Endothelial cell of umbilical vein (primary cell): Measurements from ENCODE around the gene LIN28B. TPM values are rescaled to one million over a fixed set of nuclear protein-coding genes. Genes with fewer than 3 reads are reported as not detected.

Experiments
- BruUV-seq: library from RNA; stranded (reverse); fragments of 400-500 nt; replicated peaks from 2 replicates; lab custom pipeline; 2021; lab: Mats Ljungman, UMichigan
- CTCF ChIA-PET: fragments of 300-600, 350-600 bp; sonication (Branson Sonifier 250); formaldehyde crosslinking; loops from one replicate; lab custom pipeline; 2021; ENCODE audit warnings: antibody characterized with exemption, inconsistent platforms; lab: Charles Lee
- POLR2A ChIA-PET: fragments of 300-600, 350-600 bp; sonication (Branson Sonifier 250); formaldehyde crosslinking; loops from one replicate; lab custom pipeline; 2021; ENCODE audit warnings: antibody characterized with exemption, inconsistent platforms; lab: Charles Lee
- DNase-seq: peaks from one replicate; pipeline ENCODE4 v3.0.0-alpha.2; 2011; ENCODE audit warnings: low read depth, low spot score
- FAIRE-seq: peaks from 2 replicates; lab custom pipeline; 2011; peaks lifted over from hg19 to GRCh38; lab: Jason Lieb, UNC
- H2AFZ ChIP-seq: 2 replicates; pipeline ENCODE4 v1.6.0; 2012; ENCODE audit warnings: low read depth, low read length, control low read depth, inconsistent platforms
- H3K27ac ChIP-seq: 2 replicates; pipeline ENCODE4 v1.5.1; 2011; ENCODE audit warnings: low read depth, mild to moderate bottlenecking, control low read depth, low read length, moderate library complexity; ENCODE audit not compliant: insufficient read depth
- H3K27me3 ChIP-seq, 2 experiments: 2 replicates each; pipeline versions ENCODE4 v1.6.0 to v1.6.1; 2011; ENCODE audit warnings: low read length in 2 of 2, mixed read lengths in 1 of 2; ENCODE audit not compliant: control insufficient read depth in 2 of 2, insufficient read depth in 2 of 2
- H3K36me3 ChIP-seq, 2 experiments: 2 replicates in 1 of 2; 3 replicates in 1 of 2; pipeline ENCODE4 v1.5.1; 2011; ENCODE audit warnings: low read length in 2 of 2, mild to moderate bottlenecking in 1 of 2, moderate library complexity in 1 of 2; ENCODE audit not compliant: control insufficient read depth in 2 of 2, insufficient read depth in 2 of 2; ENCODE audit errors: extremely low read depth in 1 of 2
- H3K4me1 ChIP-seq: 3 replicates; pipeline ENCODE4 v1.5.1; 2011; ENCODE audit warnings: mild to moderate bottlenecking, low read length; ENCODE audit not compliant: control insufficient read depth, insufficient read depth; ENCODE audit errors: extremely low read depth
- H3K4me2 ChIP-seq: 2 replicates; pipeline ENCODE4 v1.6.1; 2011; ENCODE audit warnings: low read length, control low read depth, mixed read lengths; ENCODE audit not compliant: insufficient read depth
- H3K4me3 ChIP-seq, 3 experiments: fragments of 200-600 bp in 1 of 3; sonication (generic), shearing (Covaris generic) in 1 of 3; replicated peaks in 1 of 3; 2 replicates each; pipeline ENCODE4 v1.5.1; 2011 to 2016; ENCODE audit warnings: control low read depth in 3 of 3, low read length in 3 of 3, mild to moderate bottlenecking in 2 of 3, inconsistent platforms in 1 of 3, low read depth in 1 of 3, moderate library complexity in 1 of 3; ENCODE audit not compliant: insufficient read depth in 1 of 3
- H3K79me2 ChIP-seq: 2 replicates; pipeline ENCODE4 v1.6.0; 2012; ENCODE audit warnings: low read length, inconsistent platforms; ENCODE audit not compliant: control insufficient read depth, insufficient read depth
- H3K9ac ChIP-seq: replicated peaks from 2 replicates; pipeline ENCODE3; 2011; ENCODE audit warnings: low read length, control low read depth; ENCODE audit not compliant: insufficient read depth; ENCODE audit errors: extremely low read depth
- H3K9me1 ChIP-seq: replicated peaks from 3 replicates; pipeline ENCODE4 v1.6.0; 2011; ENCODE audit warnings: mild to moderate bottlenecking, low read length; ENCODE audit not compliant: control insufficient read depth, insufficient read depth; ENCODE audit errors: extremely low read depth
- H3K9me3 ChIP-seq: replicated peaks from 2 replicates; pipeline ENCODE4 v1.5.1; 2012; ENCODE audit warnings: low read length, inconsistent platforms; ENCODE audit not compliant: control insufficient read depth, insufficient read depth
- H4K20me1 ChIP-seq: replicated peaks from 2 replicates; pipeline ENCODE3; 2011; ENCODE audit warnings: mild to moderate bottlenecking, low read length; ENCODE audit not compliant: control insufficient read depth, insufficient read depth; ENCODE audit errors: extremely low read depth
- EZH2 ChIP-seq: IDR thresholded peaks from 2 replicates; pipeline ENCODE4 v1.6.1; 2012; ENCODE audit warnings: borderline replicate concordance, low read depth, mild to moderate bottlenecking, moderate library complexity, low read length, inconsistent platforms; ENCODE audit not compliant: severe bottlenecking
- FOS ChIP-seq: IDR thresholded peaks from 2 replicates; pipeline ENCODE4 v1.6.1; 2011; ENCODE audit warnings: mild to moderate bottlenecking, low read length, moderate library complexity, borderline replicate concordance; ENCODE audit not compliant: insufficient read depth
- GATA2 ChIP-seq: IDR thresholded peaks from 2 replicates; pipeline ENCODE4 v1.7.0; 2011; ENCODE audit warnings: low read depth, mild to moderate bottlenecking, moderate library complexity, mixed read lengths, low read length; ENCODE audit not compliant: insufficient read length, insufficient read depth
- JUN ChIP-seq: IDR thresholded peaks from 2 replicates; pipeline ENCODE4 v1.6.1; 2011; ENCODE audit warnings: borderline replicate concordance, low read depth; ENCODE audit not compliant: insufficient read length, insufficient read depth
- MYC ChIP-seq: IDR thresholded peaks from one replicate; pipeline ENCODE4 v1.6.1; 2011; ENCODE audit warnings: mild to moderate bottlenecking, low read depth, low read length
- POLR2A ChIP-seq: IDR thresholded peaks from 2 replicates; pipeline ENCODE4 v1.6.1; 2012; ENCODE audit warnings: low read depth, mild to moderate bottlenecking, control low read depth, low read length
- POLR2AphosphoS5 ChIP-seq: IDR thresholded peaks from 2 replicates; pipeline ENCODE4 v1.6.1; 2012; ENCODE audit warnings: low read depth, mild to moderate bottlenecking, control low read depth, low read length, moderate library complexity; ENCODE audit not compliant: insufficient read depth
- dilution Hi-C: fragments of 300-500 bp; cut with MboI; formaldehyde crosslinking; loops from one replicate; pipeline ENCODE4 v1.15.0; 2019; ENCODE audit warnings: low sequenced_read_pairs; ENCODE audit not compliant: extremely low pct_ligation_motif_present
- intact Hi-C: fragments of 100-400 bp; cut with micrococcal nuclease; formaldehyde crosslinking; loops from one replicate; pipeline ENCODE4 v1.10.0; 2022
- polyA plus RNA-seq, 4 experiments: library from polyadenylated mRNA; depleted of rRNA in 3 of 4; stranded (reverse) in 3 of 4; unstranded in 1 of 4; fragments of >200 nt; gene quantifications; 2 replicates each; pipeline versions ENCODE4 v1.2.1 to v1.2.3, GENCODE V29; 2011 to 2012; ENCODE audit warnings: missing spikeins in 1 of 4
- total RNA-seq: library from RNA; stranded (reverse); gene quantifications from 2 replicates; pipeline ENCODE4 v1.2.3, GENCODE V29; 2021
- TF ChIP-seq, protein P1 (sequence below): IDR thresholded peaks from 2 replicates; pipeline ENCODE4 v1.6.1; 2011; ENCODE audit not compliant: insufficient read depth, insufficient read length
- TF ChIP-seq, protein P2 (sequence below), 2 donors: IDR thresholded peaks; 1 replicate in 1 of 2; 2 replicates in 1 of 2; pipeline ENCODE4 v1.5.1; 2011; ENCODE audit warnings: low read length in 2 of 2, mild to moderate bottlenecking in 2 of 2, moderate library complexity in 2 of 2, control low read depth in 1 of 2, inconsistent platforms in 1 of 2, low read depth in 1 of 2; ENCODE audit not compliant: insufficient read depth in 1 of 2; ENCODE audit errors: extremely low read depth in 1 of 2

The LIN28B gene
- total and polyA plus RNA-seq, 2 donors (not counting 3 experiments of a cell fraction or from before 2014, with no cell fraction given), result not detected

GRCh38 chr6:104969108-104969507 is 12.2 kb downstream of the LIN28B start:
- DNase-seq, result no peak
- dilution Hi-C loops, result no loop called here

DNA sequence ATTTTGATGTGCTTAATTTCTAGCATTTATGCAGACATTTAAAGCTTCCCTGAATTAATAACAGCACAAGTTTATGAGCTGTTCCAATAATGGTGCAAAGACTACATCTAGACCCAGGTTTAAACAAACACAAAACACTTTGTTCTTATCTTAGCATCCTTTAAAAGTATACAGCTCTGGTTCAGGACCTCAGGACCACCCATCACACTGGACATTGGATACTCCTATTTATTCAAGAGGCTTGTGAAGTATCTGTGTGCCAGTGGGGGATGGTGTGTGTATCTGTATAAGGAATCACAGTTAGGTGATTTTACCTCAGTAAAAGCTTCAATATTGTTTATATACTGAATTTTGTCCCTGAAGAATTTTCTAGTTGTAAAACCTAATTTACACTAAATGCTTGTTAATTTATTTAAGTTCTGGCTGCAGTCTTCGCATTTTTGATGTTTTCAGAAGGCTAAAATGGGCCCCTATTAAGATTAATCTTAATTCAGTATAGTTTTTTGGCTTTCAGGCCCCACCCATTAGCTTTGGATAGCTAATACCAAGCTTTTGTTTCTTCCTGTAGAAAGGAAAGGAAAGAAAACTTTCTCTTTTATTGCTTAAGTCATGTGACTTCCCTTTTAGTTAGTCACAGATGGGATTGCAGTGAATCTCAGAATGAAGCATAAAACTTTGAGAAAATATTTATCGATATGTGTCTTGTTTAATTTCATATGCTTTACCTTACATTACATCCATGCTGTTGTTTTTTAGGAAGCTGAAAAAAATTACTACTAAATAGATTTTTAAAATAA is 13.1 kb downstream of the LIN28B start:
- Histone ChIP-seq H3K27ac (no peak overlapping the region), H3K4me1 (peaks cover 4% of the 10 kb centered on the region), H3K79me2 (no peaks in the 10 kb centered on the region), H2AFZ (peak overlapping the region; percentile 59), H4K20me1 (no peaks in the 10 kb centered on the region), H3K9me3 (no peaks in the 10 kb centered on the region), H3K9ac (no peak overlapping the region), H3K27me3 (no peaks in the 10 kb centered on the region), H3K9me1 (no peaks in the 10 kb centered on the region), H3K36me3 (no peaks in the 10 kb centered on the region), H3K4me2 (peak overlapping the region; percentile 72), H3K4me3 (no peak overlapping the region)
- BruUV-seq, result no TSS peak
- CTCF ChIA-PET, result interaction anchor here (0.6 to 3.5 kb wide), 6 partner anchors 9 to 593 kb away, joined by 3 to 23 read pairs (median 6); no protein-coding TSS in a partner anchor
- TF ChIP-seq JUN, result no peak
- no peak for TF ChIP-seq POLR2A
- TF ChIP-seq EZH2, result no peak
- TF ChIP-seq MYC, result no peak
- TF ChIP-seq, protein P1, sequence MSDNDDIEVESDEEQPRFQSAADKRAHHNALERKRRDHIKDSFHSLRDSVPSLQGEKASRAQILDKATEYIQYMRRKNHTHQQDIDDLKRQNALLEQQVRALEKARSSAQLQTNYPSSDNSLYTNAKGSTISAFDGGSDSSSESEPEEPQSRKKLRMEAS, result no peak
- TF ChIP-seq POLR2AphosphoS5, result no peak
- no peak for TF ChIP-seq GATA2
- TF ChIP-seq, protein P2, sequence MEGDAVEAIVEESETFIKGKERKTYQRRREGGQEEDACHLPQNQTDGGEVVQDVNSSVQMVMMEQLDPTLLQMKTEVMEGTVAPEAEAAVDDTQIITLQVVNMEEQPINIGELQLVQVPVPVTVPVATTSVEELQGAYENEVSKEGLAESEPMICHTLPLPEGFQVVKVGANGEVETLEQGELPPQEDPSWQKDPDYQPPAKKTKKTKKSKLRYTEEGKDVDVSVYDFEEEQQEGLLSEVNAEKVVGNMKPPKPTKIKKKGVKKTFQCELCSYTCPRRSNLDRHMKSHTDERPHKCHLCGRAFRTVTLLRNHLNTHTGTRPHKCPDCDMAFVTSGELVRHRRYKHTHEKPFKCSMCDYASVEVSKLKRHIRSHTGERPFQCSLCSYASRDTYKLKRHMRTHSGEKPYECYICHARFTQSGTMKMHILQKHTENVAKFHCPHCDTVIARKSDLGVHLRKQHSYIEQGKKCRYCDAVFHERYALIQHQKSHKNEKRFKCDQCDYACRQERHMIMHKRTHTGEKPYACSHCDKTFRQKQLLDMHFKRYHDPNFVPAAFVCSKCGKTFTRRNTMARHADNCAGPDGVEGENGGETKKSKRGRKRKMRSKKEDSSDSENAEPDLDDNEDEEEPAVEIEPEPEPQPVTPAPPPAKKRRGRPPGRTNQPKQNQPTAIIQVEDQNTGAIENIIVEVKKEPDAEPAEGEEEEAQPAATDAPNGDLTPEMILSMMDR (IDR thresholded peaks at IDR 0.05; ENCODE audit: extremely low read depth in 1 of 2, insufficient read depth in 1 of 2, low read depth in 1 of 2, low read length in 2 of 2), result no peak
- TF ChIP-seq FOS, result no peak
- intact Hi-C loops (no loop called here), dilution Hi-C loops (no loop called here)
- POLR2A ChIA-PET, result no interaction called here
- FAIRE-seq, result no peak
- DNase-seq, result peak; percentile 22

More at GRCh38 chr6:104969108-104969507, 12.2 kb downstream of the LIN28B start:
- no peak for FAIRE-seq
- Histone ChIP-seq H2AFZ (no peak overlapping the region), H4K20me1 (no peaks in the 10 kb centered on the region), H3K9ac (no peak overlapping the region), H3K27me3 (no peaks in the 10 kb centered on the region), H3K36me3 (no peaks in the 10 kb centered on the region), H3K9me1 (no peaks in the 10 kb centered on the region), H3K4me1 (peaks cover 4% of the 10 kb centered on the region), H3K9me3 (no peaks in the 10 kb centered on the region), H3K79me2 (no peaks in the 10 kb centered on the region), H3K4me3 (no peak overlapping the region), H3K4me2 (no peak overlapping the region), H3K27ac (no peak overlapping the region)
- ChIA-PET POLR2A (no interaction called here), CTCF (interaction anchor here (1.6 to 3.5 kb wide), 5 partner anchors 10 to 179 kb away, joined by 3 to 23 read pairs (median 9); no protein-coding TSS in a partner anchor)
- no peak for TF ChIP-seq GATA2
- intact Hi-C loops, result no loop called here
- no TSS peak for BruUV-seq
